CD1c-positive myeloid dendritic cell (primary cell): Measurements from ENCODE around the gene UPF3A.
A peak's percentile ranks its signal among the peaks of the same experiment; 100 is the strongest.
"Not testable (repeated sequence)": the region's sequence is repeated elsewhere in the genome, so short reads cannot be mapped to it uniquely, and the experiment has no call there.

Source experiments
- DNase-seq: peaks from one replicate; pipeline ENCODE4 v3.0.0-alpha.2; 2016; ENCODE audit errors: extremely low spot score

Gene UPF3A, protein sequence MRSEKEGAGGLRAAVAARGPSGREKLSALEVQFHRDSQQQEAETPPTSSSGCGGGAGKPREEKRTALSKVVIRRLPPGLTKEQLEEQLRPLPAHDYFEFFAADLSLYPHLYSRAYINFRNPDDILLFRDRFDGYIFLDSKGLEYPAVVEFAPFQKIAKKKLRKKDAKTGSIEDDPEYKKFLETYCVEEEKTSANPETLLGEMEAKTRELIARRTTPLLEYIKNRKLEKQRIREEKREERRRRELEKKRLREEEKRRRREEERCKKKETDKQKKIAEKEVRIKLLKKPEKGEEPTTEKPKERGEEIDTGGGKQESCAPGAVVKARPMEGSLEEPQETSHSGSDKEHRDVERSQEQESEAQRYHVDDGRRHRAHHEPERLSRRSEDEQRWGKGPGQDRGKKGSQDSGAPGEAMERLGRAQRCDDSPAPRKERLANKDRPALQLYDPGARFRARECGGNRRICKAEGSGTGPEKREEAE

DNA sequence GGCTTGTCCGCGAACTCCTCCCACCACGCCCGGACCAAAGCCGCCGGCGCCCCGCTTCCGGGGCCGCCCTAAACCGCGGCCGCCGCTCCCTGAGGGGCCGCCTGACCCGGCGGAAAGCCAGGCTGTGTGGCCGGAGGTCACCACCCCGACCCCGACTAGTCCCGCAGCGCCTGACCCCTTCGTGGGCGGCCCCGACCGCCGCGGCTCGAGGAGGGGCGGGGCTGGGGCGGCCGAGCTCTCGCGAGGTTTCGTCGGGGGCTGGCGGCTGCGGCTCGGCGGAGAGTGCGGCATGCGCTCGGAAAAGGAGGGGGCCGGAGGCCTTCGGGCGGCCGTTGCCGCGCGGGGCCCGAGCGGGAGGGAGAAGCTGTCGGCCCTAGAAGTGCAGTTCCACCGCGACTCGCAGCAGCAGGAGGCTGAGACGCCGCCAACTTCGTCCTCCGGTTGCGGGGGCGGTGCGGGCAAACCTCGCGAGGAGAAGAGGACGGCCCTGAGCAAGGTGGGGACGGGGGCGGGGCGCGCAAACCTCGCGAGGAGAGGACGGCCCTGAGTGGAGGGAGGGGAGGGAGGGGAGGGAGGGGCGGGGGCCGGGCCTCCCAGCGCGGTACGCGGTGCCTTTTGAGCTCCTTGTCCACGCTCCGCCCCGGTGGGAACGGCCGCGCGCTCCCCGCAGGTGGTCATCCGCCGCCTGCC lies at the start of gene UPF3A:
TSS of gene UPF3A (plus strand) at position 251 of the 690 bp plus-strand sequence. CDS start at position 290, 39 bp downstream.
- peak; percentile 95 for DNase-seq

DNA sequence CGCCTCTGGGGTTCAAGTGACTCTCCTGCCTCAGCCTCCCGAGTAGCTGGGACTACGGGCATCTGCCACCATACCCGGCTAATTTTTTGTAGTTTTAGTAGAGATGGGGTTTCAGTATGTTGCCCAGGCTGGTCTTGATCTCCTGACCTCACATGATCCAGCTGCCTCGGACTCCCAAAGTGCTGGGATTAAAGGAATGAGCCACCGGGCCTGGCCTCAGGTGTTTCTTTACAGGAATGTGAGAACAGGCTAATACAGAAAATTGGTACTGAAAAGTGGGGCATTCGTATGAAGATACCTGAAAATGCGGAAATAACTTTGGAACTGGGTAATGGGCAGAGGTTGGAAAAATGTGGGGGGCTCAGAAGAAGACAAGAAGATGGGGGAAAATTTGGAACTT lies 49.5 kb upstream of the UPF3A start:
- DNase-seq = no peak

DNA sequence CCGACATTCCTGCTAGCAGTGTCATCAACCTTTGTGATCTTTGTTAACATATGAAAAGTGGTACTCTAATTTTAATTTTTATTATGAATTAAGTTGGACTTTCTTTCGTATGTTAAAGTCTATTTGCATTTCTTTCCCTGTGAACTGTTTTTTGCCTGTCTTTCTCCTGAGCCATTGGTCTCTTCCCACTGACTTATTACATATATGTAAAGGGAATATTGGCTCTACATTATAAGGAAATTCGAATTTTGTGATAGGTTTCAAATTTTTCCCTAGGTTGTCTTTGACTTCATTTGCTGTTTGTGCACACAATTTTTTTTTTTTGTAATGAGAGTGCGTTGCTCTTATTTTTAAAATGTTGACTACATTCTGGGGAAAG lies 47.1 kb upstream of the UPF3A start:
- no peak for DNase-seq

DNA sequence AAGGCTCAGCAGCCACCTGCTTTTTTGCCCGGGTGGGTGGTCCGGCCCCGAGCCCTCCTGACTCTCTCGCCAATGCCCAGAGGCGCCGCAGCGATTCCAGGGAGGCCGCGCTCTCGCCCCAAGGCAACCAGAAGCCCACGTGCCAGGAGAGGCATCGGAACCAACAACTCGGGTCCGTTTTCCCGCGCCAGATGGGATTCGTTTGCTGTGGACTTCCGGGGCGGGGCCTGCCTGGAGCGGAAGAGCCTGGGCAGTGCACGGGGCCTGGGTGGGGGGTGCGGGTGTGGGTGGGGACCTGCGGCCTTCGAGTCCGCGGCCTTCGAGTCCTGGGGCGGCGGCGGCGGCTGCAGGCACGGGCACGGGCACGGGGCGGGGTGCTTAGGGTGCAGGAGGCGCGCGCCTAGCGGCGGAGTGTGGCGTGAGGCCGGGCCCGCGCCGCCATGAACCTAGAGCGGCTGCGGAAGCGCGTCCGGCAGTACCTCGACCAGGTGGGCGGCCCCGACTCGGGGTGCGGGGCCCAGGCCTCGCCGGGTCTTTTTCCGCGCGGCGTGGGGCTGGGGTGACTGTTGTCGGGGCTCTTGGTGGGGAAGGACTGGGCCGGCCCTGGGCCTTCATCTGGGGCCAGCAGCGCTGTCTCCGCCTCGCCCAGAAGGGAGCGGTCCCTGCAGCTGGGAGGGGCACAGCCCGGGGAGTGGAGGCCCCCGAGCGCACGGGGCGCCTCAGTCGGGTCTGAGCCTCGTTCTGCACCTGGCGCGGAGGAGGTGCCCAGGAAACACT lies 46.6 kb upstream of the UPF3A start, which contains the start of gene CDC16:
TSS of gene CDC16 (plus strand) at position 253 of the 777 bp plus-strand sequence. CDS start at position 441, 188 bp downstream.
- peak; percentile 90 for DNase-seq

DNA sequence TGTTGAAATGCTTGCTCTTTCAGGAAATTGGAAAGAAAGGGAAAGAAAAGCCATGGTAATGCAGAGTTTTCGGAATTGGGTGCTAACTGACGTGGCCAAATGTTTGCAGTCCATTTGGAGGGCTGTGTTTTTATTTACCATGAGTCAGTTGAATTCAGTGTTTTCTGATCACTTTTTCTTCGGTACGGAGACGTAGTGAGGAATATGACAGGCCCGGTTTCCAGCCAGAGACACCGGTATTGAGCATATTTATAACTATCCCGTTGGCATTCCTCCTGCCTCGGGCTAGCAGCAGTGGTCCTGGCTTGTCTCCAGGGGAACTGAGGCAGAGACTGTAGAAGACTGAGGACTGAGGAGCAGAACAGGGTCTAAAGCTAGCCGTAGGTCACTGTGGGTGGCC lies 45.7 kb upstream of the UPF3A start:
- DNase-seq = no peak

DNA sequence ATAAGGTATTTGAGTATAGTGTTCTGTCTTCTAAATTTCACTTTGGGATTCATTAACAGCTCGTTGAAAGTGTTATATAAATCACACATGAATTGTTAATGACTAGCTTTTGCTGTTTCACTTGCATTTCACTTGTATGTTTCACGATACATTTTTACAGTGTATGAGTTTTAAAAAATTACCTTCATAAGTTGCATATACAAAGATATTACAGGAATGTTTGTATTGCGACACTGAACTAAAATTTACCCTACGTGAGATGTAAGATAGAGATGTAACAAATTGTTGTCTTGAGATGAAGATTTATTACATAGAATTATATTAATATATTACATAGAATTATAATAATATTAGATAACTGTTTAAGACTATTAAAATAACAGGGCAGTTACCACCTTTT lies 45.2 kb upstream of the UPF3A start:
- no peak for DNase-seq

DNA sequence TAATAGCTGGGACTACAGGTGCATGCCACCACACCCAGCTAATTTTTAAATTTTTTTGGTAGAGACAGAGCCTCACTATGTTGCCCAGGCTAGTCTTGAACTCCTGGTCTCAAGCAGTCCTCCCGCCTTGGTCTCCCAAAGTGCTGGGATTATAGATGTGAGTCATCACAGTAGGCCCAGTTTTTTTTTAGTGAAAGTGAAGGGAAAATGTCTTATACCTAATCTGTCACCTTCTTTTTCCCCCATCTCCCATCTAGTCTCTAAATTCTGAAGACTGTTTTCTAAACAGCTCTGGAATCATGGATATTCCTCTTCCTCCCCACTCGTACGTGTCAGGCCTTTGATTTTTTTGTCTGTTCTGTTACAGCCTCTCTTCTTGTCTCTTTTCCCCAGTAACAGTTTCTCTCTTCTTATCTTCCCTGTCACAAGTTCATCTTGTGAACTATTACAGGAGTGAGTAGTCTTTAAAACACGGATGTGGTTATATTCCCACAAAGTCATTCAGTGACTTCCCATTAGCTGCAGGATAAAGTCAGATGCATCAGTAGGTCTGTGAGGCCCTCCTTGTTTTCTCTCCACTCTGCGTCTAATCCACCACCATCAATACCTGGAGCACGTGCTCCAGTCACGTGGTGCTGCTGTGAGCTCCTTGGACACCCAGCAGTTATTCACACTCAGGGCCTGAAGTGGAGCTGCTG lies 43.8 kb upstream of the UPF3A start:
- DNase-seq = no peak

DNA sequence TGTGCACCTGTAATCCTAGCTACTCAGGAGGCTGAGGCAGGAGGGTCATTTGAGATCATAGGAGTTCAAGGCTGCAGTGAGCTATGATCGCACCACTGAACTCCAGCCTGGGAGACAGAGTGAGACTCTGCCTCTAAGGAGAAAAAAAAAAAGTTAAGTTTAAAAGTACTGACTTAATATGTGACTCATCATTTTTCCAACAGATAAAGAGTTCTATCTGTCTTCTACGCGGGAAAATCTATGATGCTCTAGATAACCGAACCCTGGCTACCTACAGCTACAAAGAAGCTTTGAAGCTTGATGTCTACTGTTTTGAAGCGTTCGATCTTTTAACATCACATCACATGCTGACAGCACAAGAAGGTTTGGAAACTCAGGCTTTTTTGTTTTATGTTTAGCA lies 39.5 kb upstream of the UPF3A start:
- no peak for DNase-seq

DNA sequence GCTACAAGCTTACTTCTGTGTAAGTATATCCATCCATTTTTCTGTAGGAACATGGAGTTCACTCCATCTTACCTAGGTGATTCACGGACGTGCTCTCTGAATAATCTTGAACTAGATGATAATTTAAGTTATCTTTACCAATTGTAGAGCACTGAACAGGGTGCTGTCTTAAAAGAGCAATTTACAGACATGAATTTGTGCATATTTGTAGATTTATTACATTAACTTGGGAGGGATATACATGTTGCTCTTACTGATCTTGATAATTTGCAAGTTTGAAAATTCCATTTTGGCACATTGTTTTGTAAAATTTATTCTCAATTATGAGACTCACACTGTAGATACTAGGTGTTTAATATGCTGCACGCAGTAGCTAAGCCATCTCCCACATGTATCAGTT lies 37.4 kb upstream of the UPF3A start:
- no peak for DNase-seq

DNA sequence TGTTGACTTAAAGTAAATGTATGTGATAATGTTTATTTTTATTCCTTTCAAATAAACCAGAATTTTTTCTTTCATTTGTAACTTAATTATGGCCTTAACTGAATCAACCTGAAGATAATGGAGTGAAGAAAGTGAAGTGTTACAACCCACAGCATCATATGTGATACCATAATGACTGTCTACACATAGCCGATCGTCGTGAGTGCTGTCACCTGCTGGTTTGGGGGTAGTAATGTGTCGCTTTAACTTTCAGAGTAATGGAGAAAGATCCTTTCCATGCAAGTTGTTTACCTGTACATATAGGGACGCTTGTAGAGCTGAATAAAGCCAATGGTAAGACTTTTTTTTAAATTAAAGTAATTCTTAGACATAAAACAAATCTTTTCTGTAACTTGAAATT lies 36.8 kb upstream of the UPF3A start:
- DNase-seq = no peak

DNA sequence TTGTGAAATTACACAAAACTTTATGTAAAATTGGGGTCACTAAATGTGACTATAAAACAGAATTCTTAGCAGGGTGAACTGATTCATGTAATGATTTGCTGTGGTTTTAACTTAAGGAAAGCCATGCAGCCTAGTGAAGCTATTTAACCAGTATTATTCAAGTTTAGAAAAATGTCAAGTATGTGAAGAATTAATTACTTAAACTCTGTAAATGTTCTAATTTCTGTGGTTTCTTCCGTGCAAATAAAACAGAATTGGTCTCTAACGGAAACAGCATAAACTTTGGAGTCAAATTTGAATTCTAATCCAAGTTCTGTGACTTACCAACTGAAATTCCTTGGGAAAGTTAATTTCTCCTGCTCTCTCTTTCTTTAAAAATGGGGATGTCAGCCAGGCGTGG lies 33.4 kb upstream of the UPF3A start:
- no peak for DNase-seq

DNA sequence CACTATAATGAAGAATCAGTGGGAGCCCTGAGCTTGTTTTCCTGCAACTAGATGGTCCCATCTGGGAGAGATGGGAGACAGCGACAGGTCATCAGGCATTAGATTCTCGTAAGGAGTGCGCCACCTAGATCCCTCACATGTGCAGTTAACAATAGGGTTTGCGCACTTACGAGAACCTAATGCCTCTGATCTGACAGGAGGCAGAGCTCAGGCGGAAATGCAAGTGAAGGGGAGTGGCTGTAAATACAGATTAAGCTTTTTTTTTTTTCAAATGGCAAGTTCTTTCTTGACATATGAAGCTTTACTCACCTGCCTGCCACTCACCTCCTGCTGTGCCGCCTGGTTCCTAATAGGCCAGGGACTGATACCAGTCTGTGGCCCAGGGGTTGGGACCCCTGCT lies 32.3 kb upstream of the UPF3A start:
- no peak for DNase-seq

DNA sequence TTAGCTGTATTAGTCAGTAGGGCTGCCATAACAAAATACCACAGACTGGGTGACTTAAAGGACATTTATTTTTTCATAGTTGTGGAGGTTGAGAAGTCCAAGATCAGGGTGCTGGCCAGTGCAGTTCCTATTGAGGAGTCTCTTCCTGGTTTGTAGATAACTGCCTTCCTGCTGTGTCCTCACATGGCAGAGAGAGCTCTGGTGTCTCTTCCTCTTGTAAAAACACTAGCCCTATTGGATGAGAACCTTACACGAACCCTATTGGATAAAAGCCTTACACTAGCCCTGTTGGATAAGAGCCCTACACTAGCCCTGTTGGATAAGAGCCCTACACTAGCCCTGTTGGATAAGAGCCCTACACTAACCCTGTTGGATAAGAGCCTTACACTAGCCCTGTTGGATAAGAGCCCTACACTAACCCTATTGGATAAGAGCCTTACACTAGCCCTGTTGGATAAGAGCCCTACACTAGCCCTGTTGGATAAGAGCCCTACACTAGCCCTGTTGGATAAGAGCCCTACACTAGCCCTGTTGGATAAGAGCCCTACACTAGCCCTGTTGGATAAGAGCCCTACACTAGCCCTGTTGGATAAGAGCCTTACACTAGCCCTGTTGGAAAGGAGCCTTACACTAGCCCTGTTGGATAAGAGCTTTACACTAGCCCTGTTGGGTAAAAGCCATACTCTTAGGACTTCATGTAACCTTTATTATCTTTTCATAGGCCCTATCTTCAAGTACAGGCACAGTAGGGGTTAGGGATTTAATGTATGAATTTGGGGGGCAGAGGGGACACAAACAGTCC lies 29.6 kb upstream of the UPF3A start:
- not testable (repeated sequence) for DNase-seq

DNA sequence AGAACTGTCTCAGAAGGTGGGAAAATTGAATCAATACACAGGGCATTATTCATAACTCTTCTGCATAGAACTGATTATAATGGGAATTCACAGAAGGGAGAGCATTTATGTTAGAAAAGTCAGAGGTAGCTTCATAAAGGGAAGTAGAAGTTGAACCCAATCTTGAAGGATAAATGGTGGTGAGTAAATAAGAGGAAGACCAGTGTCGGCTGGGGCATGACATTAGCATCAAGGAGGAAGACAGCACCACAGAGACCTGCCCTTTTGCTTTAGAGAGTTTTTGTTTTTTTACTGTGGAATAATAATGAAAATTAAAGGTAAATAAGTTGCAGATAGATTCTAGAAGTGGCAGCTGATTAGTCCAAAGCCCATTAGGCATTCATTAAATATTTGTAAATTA lies 24.9 kb upstream of the UPF3A start:
- no peak for DNase-seq

DNA sequence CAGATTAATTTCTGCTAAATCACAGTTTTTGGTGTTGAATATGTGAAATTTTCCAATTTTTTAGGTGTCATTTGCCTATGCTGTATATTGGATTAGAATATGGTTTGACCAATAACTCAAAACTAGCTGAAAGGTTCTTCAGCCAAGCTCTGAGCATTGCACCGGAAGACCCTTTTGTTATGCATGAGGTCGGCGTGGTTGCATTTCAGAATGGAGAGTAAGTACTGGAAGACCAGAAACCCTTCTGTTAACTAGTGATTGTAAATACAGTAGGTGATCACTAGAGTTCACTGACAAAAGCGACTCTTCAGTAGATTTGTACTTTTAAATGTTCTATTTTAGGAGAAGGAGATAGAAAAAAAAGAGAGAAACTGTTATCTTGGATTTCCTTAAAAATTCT lies 24.4 kb upstream of the UPF3A start:
- DNase-seq = no peak

DNA sequence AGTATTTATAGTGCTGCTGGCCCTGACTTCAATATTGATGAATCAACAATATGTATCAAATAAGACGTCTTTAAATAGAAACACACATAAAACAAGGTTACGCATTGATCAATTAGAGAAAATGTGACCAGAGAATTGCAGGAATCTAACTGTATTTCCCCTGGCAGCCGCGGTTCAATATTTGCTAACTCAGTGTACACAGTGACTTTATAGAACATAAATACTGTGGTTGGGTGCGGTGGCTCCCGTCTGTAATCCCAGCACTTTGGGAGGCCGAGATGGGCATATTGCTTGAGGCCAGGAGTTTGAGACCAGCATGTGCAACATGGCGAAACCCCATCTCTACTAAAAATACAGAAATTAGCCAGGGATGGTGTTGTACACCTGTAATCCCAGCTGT lies 22.8 kb upstream of the UPF3A start:
- DNase-seq = no peak

DNA sequence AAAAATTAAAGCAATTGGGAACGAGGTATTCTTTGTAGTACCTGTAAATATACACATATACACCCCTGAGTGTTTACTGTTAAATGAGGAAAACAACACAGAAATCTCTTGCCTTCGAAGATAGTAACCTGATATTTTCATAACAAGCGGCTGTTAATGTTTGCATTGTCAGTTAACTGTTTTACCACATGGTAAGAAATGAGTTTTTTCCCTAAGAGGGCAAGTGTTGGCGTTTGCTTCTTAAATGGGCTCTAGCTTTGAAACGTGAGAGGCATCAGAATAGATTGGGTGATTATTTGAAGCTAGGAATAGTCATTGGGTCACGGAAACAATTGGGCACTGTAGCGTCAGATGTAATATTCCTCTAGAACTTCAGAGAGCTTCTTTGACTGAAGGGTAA lies 22.0 kb upstream of the UPF3A start:
- DNase-seq = no peak

DNA sequence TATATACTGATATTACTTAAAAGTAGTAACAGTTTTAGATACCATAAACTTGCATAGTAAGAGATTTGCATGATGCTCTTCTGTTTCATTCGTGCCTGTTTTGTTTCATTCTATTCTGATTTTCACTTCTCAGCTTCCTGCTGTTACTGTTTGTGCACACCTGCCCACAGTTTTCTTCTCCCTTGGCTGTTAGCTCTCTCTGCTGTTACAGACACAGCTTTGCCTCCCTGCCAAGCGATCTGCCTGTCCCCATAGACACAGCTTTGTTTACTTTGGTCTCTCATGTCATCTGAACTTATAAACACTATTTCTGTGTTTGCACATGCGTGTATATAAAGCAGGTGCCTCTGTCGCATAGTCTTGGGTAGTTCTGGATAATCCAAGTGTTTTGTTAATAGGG lies 21.4 kb upstream of the UPF3A start:
- no peak for DNase-seq

DNA sequence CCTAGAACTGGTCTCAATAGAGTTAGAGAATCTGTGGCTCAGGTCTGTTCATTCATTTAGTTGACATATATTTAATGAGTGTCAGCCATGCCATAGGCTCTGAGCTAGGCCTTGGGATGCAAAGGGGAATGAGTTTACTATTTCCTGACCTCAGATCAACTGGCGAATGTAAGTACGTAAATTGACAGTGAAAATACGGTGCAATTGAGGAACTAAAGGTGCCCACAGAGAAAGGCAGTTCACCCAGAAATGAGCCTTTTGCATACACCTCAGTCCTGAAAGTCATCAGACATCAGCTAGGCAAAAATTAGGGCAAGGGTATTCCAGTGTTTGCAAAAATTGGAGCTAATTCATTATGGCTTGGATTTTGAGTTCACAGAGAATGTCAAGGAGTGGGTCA lies 20.6 kb upstream of the UPF3A start:
- no peak for DNase-seq

DNA sequence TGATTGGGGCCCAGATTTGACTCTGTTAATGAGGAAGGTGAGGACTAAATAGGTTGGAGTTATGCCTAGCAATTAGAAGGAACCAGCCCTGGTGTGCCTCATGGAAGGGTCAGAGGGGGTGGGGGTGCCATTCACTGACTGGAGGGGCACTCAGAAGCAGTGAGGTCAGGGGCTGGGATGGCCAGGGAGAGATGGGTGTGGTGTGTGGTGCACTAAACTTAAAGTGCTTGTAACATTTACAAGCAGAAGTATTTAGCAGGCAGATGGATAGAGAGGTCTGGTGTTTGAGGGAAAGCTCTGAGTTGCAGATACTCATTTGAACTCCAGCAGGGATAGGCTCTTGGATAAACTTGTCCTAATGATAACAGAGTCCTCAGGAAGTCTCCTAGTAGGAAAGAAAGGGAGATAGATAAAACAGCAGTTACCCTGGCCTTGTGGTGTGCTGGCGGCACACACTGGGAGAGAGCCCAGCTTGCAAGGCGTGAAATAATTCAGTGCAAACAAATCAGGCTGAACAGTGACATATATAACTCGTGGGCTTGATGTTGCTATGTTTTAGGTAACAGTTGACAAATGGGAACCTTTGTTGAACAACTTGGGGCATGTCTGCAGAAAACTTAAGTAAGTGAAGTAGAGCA lies 20.0 kb upstream of the UPF3A start:
- DNase-seq = no peak
